Cerebellar nuclear complex (tissue), 1 donor: ENCODE data around the gene TCF7L1.

Experiments
- DNase-seq, 2 experiments: peaks; one replicate each; lab custom pipeline; 2025; lab: John Stamatoyannopoulos, UW

The TCF7L1 gene

DNA sequence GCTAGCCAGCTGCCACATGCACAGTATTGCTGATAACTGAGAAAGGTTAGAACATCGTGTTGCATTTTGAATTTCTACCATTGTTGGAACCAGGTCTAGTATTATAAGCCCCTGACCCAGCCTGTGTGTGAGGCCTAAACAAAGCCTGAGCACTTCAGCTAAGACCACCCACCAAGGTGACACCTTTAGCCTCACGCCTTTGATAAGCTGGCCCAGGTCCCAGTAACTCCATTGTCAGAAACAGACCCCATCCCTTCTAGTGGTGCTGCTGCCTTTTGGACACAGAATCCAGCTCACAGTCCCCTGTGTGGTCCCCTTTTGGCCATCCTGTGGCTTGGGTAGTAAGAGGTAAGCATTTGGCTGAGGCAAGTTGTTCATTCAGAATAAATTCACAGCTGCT is 223.0 kb downstream of the TCF7L1 start:
- no peak for DNase-seq

- no peak for DNase-seq
These were observed 224.5 kb downstream of the TCF7L1 start for GRCh38 chr2:85357736-85358135.
